ENCODE measurements around the gene FBXO10.
"Not testable (repeated sequence)": the region's sequence is repeated elsewhere in the genome, so short reads cannot be mapped to it uniquely, and the experiment has no call there.

The FBXO10 gene

GRCh38 chr9:37474438-37474837 lies 101.7 kb downstream of the FBXO10 start:
- TF ChIP-seq CTCF (IDR thresholded peaks at IDR 0.05; ENCODE audit: extremely low read depth, missing control alignments): no peak
- no peak for DNase-seq (ENCODE audit: low spot score)

DNA sequence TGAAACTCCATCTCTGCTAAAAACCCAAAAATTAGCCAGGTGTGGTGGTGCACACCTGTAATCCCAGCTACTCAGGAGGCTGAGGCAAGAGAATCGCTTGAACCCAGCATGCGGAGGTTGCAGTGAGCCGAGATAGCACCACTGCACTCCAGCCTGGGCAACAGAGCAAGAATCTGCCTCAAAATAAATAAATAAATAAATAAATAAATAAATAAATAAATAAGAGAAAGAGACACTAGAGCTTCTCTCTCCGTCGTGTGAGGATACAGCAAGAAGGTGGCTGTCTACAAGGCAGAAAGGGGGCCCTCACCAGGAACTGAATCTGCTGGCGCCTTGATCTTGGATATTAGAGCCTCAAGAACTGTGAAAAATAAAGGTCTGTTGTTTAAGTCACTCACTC lies 102.2 kb downstream of the FBXO10 start:
- not testable (repeated sequence) for DNase-seq (ENCODE audit: low spot score)

- no peak for TF ChIP-seq CTCF (IDR thresholded peaks at IDR 0.05; ENCODE audit: extremely low read depth, missing control alignments)
- no peak for DNase-seq (ENCODE audit: low spot score)
These were observed 104.1 kb downstream of the FBXO10 start for GRCh38 chr9:37471942-37472684.

- TF ChIP-seq CTCF (IDR thresholded peaks at IDR 0.05; ENCODE audit: extremely low read depth, missing control alignments): no peak
- DNase-seq (ENCODE audit: low spot score): no peak
These were observed 107.6 kb downstream of the FBXO10 start for GRCh38 chr9:37468620-37469019.

GRCh38 chr9:37467530-37467929 lies 108.7 kb downstream of the FBXO10 start:
- not testable (repeated sequence) for DNase-seq (ENCODE audit: low spot score)

DNA sequence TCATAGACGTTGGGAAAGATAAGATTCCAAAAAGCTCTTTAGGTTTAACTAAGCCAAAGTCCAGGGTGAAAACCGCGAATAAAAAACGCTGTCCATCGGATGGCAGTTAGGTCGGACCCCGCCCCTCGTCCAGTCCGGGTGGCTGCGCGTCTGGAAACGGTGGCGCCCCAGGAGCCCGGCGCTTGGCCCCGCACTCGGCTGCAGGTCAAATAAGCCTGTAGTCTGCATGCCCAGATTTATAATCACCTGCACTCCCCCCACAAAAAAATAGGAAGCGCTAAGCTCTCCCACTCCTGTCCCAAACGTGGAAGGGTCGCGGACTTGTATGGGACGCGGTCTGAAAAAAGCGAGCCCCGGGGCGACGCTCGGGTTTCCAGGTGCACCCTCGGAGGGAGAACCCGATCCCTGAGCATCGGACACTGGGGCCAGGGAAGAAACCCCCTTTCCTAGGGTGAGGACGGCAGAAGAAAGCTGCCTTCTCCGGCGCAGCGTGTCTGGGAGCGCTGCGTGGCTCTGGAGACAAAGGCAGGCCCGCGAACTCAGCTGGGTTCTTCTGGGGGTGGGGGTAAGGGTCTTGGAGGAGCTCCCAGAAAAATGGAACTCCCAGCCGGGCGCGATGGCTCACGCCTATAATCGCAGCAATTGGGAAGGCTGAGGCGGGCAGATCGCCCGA lies 110.0 kb downstream of the FBXO10 start:
- no peak for TF ChIP-seq CTCF (IDR thresholded peaks at IDR 0.05; ENCODE audit: extremely low read depth, missing control alignments)

GRCh38 chr9:37465249-37466036 lies 110.7 kb downstream of the FBXO10 start, which contains the start of gene ZBTB5:
TSS of gene ZBTB5 (minus strand) at chr9:37465450. CDS start at chr9:37442551, 22,899 bp downstream.
- peak; percentile 93 for DNase-seq (ENCODE audit: low spot score)
- no peak for TF ChIP-seq CTCF (IDR thresholded peaks at IDR 0.05; ENCODE audit: extremely low read depth, missing control alignments)

More for the DNA sequence above, 110.0 kb downstream of the FBXO10 start:
- no peak for DNase-seq (ENCODE audit: low spot score)
